T-helper 17 cell (primary cell): ENCODE data around the gene SLC24A3. TPM values are rescaled to one million over a fixed set of nuclear protein-coding genes. Genes with fewer than 3 reads are reported as not detected.

Experiments used
- ATAC-seq: fragments of 150-1000 bp; cut with Tn5 transposase; 2 replicates; pipeline ENCODE4 v1.10.0; 2021; ENCODE audit warnings: mild to moderate bottlenecking, moderate library complexity
- DNase-seq, 3 donors: peaks; one replicate each; pipeline versions ENCODE4 v3.0.0 to v3.0.0-alpha.2; 2020 to 2021
- H3K9me3 ChIP-seq: one replicate; pipeline ENCODE4 v1.7.0; 2013; ENCODE audit warnings: low read length, mild to moderate bottlenecking; ENCODE audit not compliant: control insufficient read depth, poor library complexity, severe bottlenecking
- H3K27ac Mint-ChIP-seq: one replicate; pipeline ENCODE4 v1.8.0; 2022; ENCODE audit warnings: mild to moderate bottlenecking, moderate library complexity, mixed read lengths
- H3K27me3 Mint-ChIP-seq: one replicate; pipeline ENCODE4 v1.8.0; 2022; ENCODE audit warnings: mixed read lengths
- H3K36me3 Mint-ChIP-seq: one replicate; pipeline ENCODE4 v1.8.0; 2022; ENCODE audit warnings: low read depth, mixed read lengths
- H3K4me1 Mint-ChIP-seq: one replicate; pipeline ENCODE4 v1.8.0; 2022; ENCODE audit warnings: mild to moderate bottlenecking, mixed read lengths
- H3K4me3 Mint-ChIP-seq: one replicate; pipeline ENCODE4 v1.8.0; 2022; ENCODE audit warnings: mild to moderate bottlenecking, moderate library complexity, mixed read lengths
- total RNA-seq, 4 donors: library from RNA in 2 of 4; stranded (reverse) in 2 of 4; gene quantifications; one replicate each; pipeline ENCODE4 v1.2.3 and lab custom pipeline; 2022 to 2026

The SLC24A3 gene
- total RNA-seq, 2 donors from 2014 or later = 0.37 to 6.1 TPM

GRCh38 chr20:19288061-19288460 is 75.6 kb downstream of the SLC24A3 start:
- no peaks in the 10 kb centered on the region for H3K4me1 Mint-ChIP-seq
- H3K27ac Mint-ChIP-seq = no peak overlapping the region
- no peak for DNase-seq
- no peak for ATAC-seq
- H3K27me3 Mint-ChIP-seq = peaks cover 4% of the 10 kb centered on the region
- H3K36me3 Mint-ChIP-seq = no peaks in the 10 kb centered on the region
- H3K9me3 ChIP-seq = no peaks in the 10 kb centered on the region
- no peak overlapping the region for H3K4me3 Mint-ChIP-seq

- Mint-ChIP-seq H3K4me1 (no peaks in the 10 kb centered on the region), H3K27me3 (peaks cover 4% of the 10 kb centered on the region), H3K4me3 (no peak overlapping the region), H3K27ac (no peak overlapping the region), H3K36me3 (no peaks in the 10 kb centered on the region)
- DNase-seq (no peak), ATAC-seq (no peak)
- H3K9me3 ChIP-seq = no peaks in the 10 kb centered on the region
These were observed 76.2 kb downstream of the SLC24A3 start for GRCh38 chr20:19288636-19289035.

- Mint-ChIP-seq H3K27ac (no peak overlapping the region), H3K27me3 (peaks cover 4% of the 10 kb centered on the region), H3K4me1 (no peaks in the 10 kb centered on the region), H3K36me3 (no peaks in the 10 kb centered on the region), H3K4me3 (no peak overlapping the region)
- ATAC-seq (no peak), DNase-seq (no peak)
- no peaks in the 10 kb centered on the region for H3K9me3 ChIP-seq
These were observed 77.0 kb downstream of the SLC24A3 start for GRCh38 chr20:19289451-19289850.

GRCh38 chr20:19291024-19291817 is 78.8 kb downstream of the SLC24A3 start:
- Mint-ChIP-seq H3K36me3 (no peaks in the 10 kb centered on the region), H3K27me3 (peaks cover 4% of the 10 kb centered on the region), H3K27ac (no peak overlapping the region), H3K4me3 (no peak overlapping the region), H3K4me1 (no peaks in the 10 kb centered on the region)
- ATAC-seq = no peak
- no peak for DNase-seq
- no peaks in the 10 kb centered on the region for H3K9me3 ChIP-seq

GRCh38 chr20:19291818-19292132 is 79.3 kb downstream of the SLC24A3 start:
- Mint-ChIP-seq H3K27me3 (peaks cover 4% of the 10 kb centered on the region), H3K36me3 (no peaks in the 10 kb centered on the region), H3K4me1 (no peaks in the 10 kb centered on the region), H3K4me3 (no peak overlapping the region), H3K27ac (no peak overlapping the region)
- DNase-seq (no peak), ATAC-seq (no peak)
- H3K9me3 ChIP-seq = no peaks in the 10 kb centered on the region

GRCh38 chr20:19292254-19292653 is 79.8 kb downstream of the SLC24A3 start:
- DNase-seq = no peak
- Mint-ChIP-seq H3K27me3 (peaks cover 4% of the 10 kb centered on the region), H3K36me3 (no peaks in the 10 kb centered on the region)

GRCh38 chr20:19295076-19295475 is 82.6 kb downstream of the SLC24A3 start:
- H3K4me3 Mint-ChIP-seq = no peak overlapping the region
- no peaks in the 10 kb centered on the region for H3K4me1 Mint-ChIP-seq
- ATAC-seq = no peak
- no peaks in the 10 kb centered on the region for H3K36me3 Mint-ChIP-seq
- no peak overlapping the region for H3K27ac Mint-ChIP-seq
- peaks cover 4% of the 10 kb centered on the region for H3K27me3 Mint-ChIP-seq
- H3K9me3 ChIP-seq = no peaks in the 10 kb centered on the region
- DNase-seq = no peak

More at GRCh38 chr20:19292254-19292653, 79.8 kb downstream of the SLC24A3 start:
- Mint-ChIP-seq H3K4me3 (no peak overlapping the region), H3K4me1 (no peaks in the 10 kb centered on the region), H3K27ac (no peak overlapping the region)
- no peak for ATAC-seq
- H3K9me3 ChIP-seq = no peaks in the 10 kb centered on the region

- Mint-ChIP-seq H3K27ac (no peak overlapping the region), H3K4me3 (no peak overlapping the region), H3K27me3 (no peaks in the 10 kb centered on the region), H3K36me3 (no peaks in the 10 kb centered on the region), H3K4me1 (no peaks in the 10 kb centered on the region)
- DNase-seq = no peak
- H3K9me3 ChIP-seq = no peaks in the 10 kb centered on the region
- no peak for ATAC-seq
These were observed 86.2 kb downstream of the SLC24A3 start for GRCh38 chr20:19298652-19299051.

- no peak overlapping the region for H3K27ac Mint-ChIP-seq
- no peaks in the 10 kb centered on the region for H3K9me3 ChIP-seq
- DNase-seq (no peak), ATAC-seq (no peak)
- no peaks in the 10 kb centered on the region for H3K4me1 Mint-ChIP-seq
- no peaks in the 10 kb centered on the region for H3K27me3 Mint-ChIP-seq
- H3K36me3 Mint-ChIP-seq = no peaks in the 10 kb centered on the region
- H3K4me3 Mint-ChIP-seq = no peak overlapping the region
These were observed 88.0 kb downstream of the SLC24A3 start for GRCh38 chr20:19300395-19300794.

- Mint-ChIP-seq H3K27ac (no peak overlapping the region), H3K27me3 (no peaks in the 10 kb centered on the region), H3K4me3 (no peak overlapping the region), H3K4me1 (no peaks in the 10 kb centered on the region), H3K36me3 (no peaks in the 10 kb centered on the region)
- DNase-seq (no peak), ATAC-seq (no peak)
- H3K9me3 ChIP-seq = no peaks in the 10 kb centered on the region
These were observed 88.7 kb downstream of the SLC24A3 start for GRCh38 chr20:19301142-19301541.

GRCh38 chr20:19301843-19302242 is 89.4 kb downstream of the SLC24A3 start:
- Mint-ChIP-seq H3K27ac (no peak overlapping the region), H3K4me1 (no peaks in the 10 kb centered on the region), H3K27me3 (no peaks in the 10 kb centered on the region), H3K36me3 (no peaks in the 10 kb centered on the region), H3K4me3 (no peak overlapping the region)
- DNase-seq (no peak), ATAC-seq (no peak)
- H3K9me3 ChIP-seq = no peaks in the 10 kb centered on the region

GRCh38 chr20:19302714-19303113 is 90.3 kb downstream of the SLC24A3 start:
- no peaks in the 10 kb centered on the region for H3K4me1 Mint-ChIP-seq
- H3K4me3 Mint-ChIP-seq = no peak overlapping the region
- H3K27me3 Mint-ChIP-seq = no peaks in the 10 kb centered on the region
- H3K9me3 ChIP-seq = no peaks in the 10 kb centered on the region
- no peaks in the 10 kb centered on the region for H3K36me3 Mint-ChIP-seq
- DNase-seq = no peak
- ATAC-seq = no peak
- H3K27ac Mint-ChIP-seq = no peak overlapping the region

GRCh38 chr20:19304389-19304788 is 91.9 kb downstream of the SLC24A3 start:
- ATAC-seq (no peak), DNase-seq (no peak)
- Mint-ChIP-seq H3K36me3 (no peaks in the 10 kb centered on the region), H3K4me1 (no peaks in the 10 kb centered on the region), H3K4me3 (no peak overlapping the region), H3K27me3 (no peaks in the 10 kb centered on the region), H3K27ac (no peak overlapping the region)
- no peaks in the 10 kb centered on the region for H3K9me3 ChIP-seq

GRCh38 chr20:19304886-19305415 is 92.5 kb downstream of the SLC24A3 start:
- ATAC-seq = no peak
- H3K36me3 Mint-ChIP-seq = no peaks in the 10 kb centered on the region

More at GRCh38 chr20:19304886-19305415, 92.5 kb downstream of the SLC24A3 start:
- H3K9me3 ChIP-seq = no peaks in the 10 kb centered on the region
- Mint-ChIP-seq H3K27me3 (no peaks in the 10 kb centered on the region), H3K4me1 (no peaks in the 10 kb centered on the region), H3K4me3 (no peak overlapping the region), H3K27ac (no peak overlapping the region)
- DNase-seq = no peak
